GM19395 (cell line): ENCODE measurements around the gene ZC3H8.

Source experiments
- ATAC-seq: cut with Tn5 transposase; IDR thresholded peaks from one replicate; pipeline ENCODE4 v1.9.1; 2021; ENCODE audit warnings: mild to moderate bottlenecking, moderate library complexity; ENCODE audit not compliant: unreplicated experiment

The ZC3H8 gene

GRCh38 chr2:112195950-112196349, 58.9 kb downstream of the ZC3H8 start:
- no peak for ATAC-seq

- no peak for ATAC-seq
These were observed 59.6 kb downstream of the ZC3H8 start for GRCh38 chr2:112195167-112195766.

- ATAC-seq: no peak
These were observed 60.4 kb downstream of the ZC3H8 start for GRCh38 chr2:112194482-112194881.

GRCh38 chr2:112194028-112194427, 60.8 kb downstream of the ZC3H8 start:
- ATAC-seq: no peak

- no peak for ATAC-seq
These were observed 65.8 kb downstream of the ZC3H8 start for GRCh38 chr2:112189001-112189556.

- no peak for ATAC-seq
These were observed 66.8 kb downstream of the ZC3H8 start for GRCh38 chr2:112187805-112188596.

- ATAC-seq: no peak
These were observed 67.7 kb downstream of the ZC3H8 start for GRCh38 chr2:112187046-112187715.

GRCh38 chr2:112185131-112185530, 69.7 kb downstream of the ZC3H8 start:
- no peak for ATAC-seq

GRCh38 chr2:112184121-112184520, 70.7 kb downstream of the ZC3H8 start:
- no peak for ATAC-seq

- no peak for ATAC-seq
These were observed 71.4 kb downstream of the ZC3H8 start for GRCh38 chr2:112183327-112184025.

- no peak for ATAC-seq
These were observed 72.2 kb downstream of the ZC3H8 start for GRCh38 chr2:112182581-112183034.

- ATAC-seq: no peak
These were observed 73.1 kb downstream of the ZC3H8 start for GRCh38 chr2:112181571-112182290.

GRCh38 chr2:112175958-112176573, 78.8 kb downstream of the ZC3H8 start:
- no peak for ATAC-seq

GRCh38 chr2:112175333-112175732, 79.5 kb downstream of the ZC3H8 start:
- ATAC-seq: no peak

GRCh38 chr2:112174383-112174782, 80.5 kb downstream of the ZC3H8 start:
- ATAC-seq: no peak

- ATAC-seq: no peak
These were observed 81.1 kb downstream of the ZC3H8 start for GRCh38 chr2:112173646-112174319.

- no peak for ATAC-seq
These were observed 84.3 kb downstream of the ZC3H8 start for GRCh38 chr2:112170495-112170894.

- ATAC-seq: no peak
These were observed 86.3 kb downstream of the ZC3H8 start for GRCh38 chr2:112168422-112169124.
